Caco-2 (cell line): Measurements from ENCODE around the gene MMS22L. TPM values are rescaled to one million over a fixed set of nuclear protein-coding genes. Genes with fewer than 3 reads are reported as not detected.

Source experiments
- BruUV-seq: library from RNA; stranded (reverse); fragments of 400-500 nt; replicated peaks from 2 replicates; lab custom pipeline; 2021; lab: Mats Ljungman, UMichigan
- CTCF ChIA-PET: fragments of 300-600 bp; sonication (Branson Sonifier 250); formaldehyde crosslinking; loops from one replicate; lab custom pipeline; 2022; ENCODE audit warnings: antibody characterized with exemption; lab: Charles Lee
- POLR2A ChIA-PET: fragments of 300-600 bp; sonication (Branson Sonifier 250); formaldehyde crosslinking; loops from one replicate; lab custom pipeline; 2022; ENCODE audit warnings: antibody characterized with exemption; lab: Charles Lee
- DNase-seq, 2 experiments: peaks; one replicate each; pipeline versions ENCODE4 v3.0.0 to v3.0.0-alpha.2; 2020 to 2022
- H3K27me3 ChIP-seq: replicated peaks from 2 replicates; pipeline ENCODE4 v1.6.0; 2011; ENCODE audit warnings: low read length; ENCODE audit not compliant: control insufficient read depth, insufficient read depth
- H3K36me3 ChIP-seq: 2 replicates; pipeline ENCODE4 v1.5.1; 2011; ENCODE audit warnings: low read length; ENCODE audit not compliant: control insufficient read depth, insufficient read depth
- H3K4me1 ChIP-seq: fragments of 250-450 bp; sonication (Bioruptor Pico); 2 replicates; pipeline ENCODE4 v1.5.1; 2020; ENCODE audit warnings: mild to moderate bottlenecking
- H3K4me3 ChIP-seq: 2 replicates; pipeline ENCODE4 v1.5.1; 2011; ENCODE audit warnings: low read depth, mild to moderate bottlenecking, control low read depth, low read length
- H3K9me3 ChIP-seq: fragments of 250-450 bp; sonication (Bioruptor Pico); 2 replicates; pipeline ENCODE4 v1.5.1; 2020; ENCODE audit warnings: mild to moderate bottlenecking, moderate library complexity
- H3K27ac Mint-ChIP-seq: one replicate; pipeline ENCODE4 v1.8.0; 2022; ENCODE audit warnings: mixed read lengths; ENCODE audit not compliant: unreplicated experiment
- H3K27me3 Mint-ChIP-seq: one replicate; pipeline ENCODE4 v1.8.0; 2022; ENCODE audit warnings: mixed read lengths; ENCODE audit not compliant: insufficient read depth, unreplicated experiment
- H3K36me3 Mint-ChIP-seq: one replicate; pipeline ENCODE4 v1.8.0; 2022; ENCODE audit warnings: mild to moderate bottlenecking, mixed read lengths; ENCODE audit not compliant: insufficient read depth, unreplicated experiment
- H3K4me1 Mint-ChIP-seq: one replicate; pipeline ENCODE4 v1.8.0; 2022; ENCODE audit warnings: low read depth, mixed read lengths; ENCODE audit not compliant: unreplicated experiment
- H3K4me3 Mint-ChIP-seq: one replicate; pipeline ENCODE4 v1.8.0; 2022; ENCODE audit warnings: mild to moderate bottlenecking, moderate library complexity, mixed read lengths; ENCODE audit not compliant: unreplicated experiment
- H3K9me3 Mint-ChIP-seq: one replicate; pipeline ENCODE4 v1.8.0; 2022; ENCODE audit warnings: mixed read lengths; ENCODE audit not compliant: unreplicated experiment
- CTCF ChIP-seq, 2 experiments: fragments of 200-600 bp in 1 of 2; IDR thresholded peaks; 1 replicate in 1 of 2; 2 replicates in 1 of 2; pipeline versions ENCODE4 v1.5.1 to v1.8.0; 2011 to 2022; ENCODE audit warnings: antibody characterized with exemption in 1 of 2, control low read depth in 1 of 2, inconsistent platforms in 1 of 2, low read depth in 1 of 2, low read length in 1 of 2, mild to moderate bottlenecking in 1 of 2, moderate library complexity in 1 of 2; ENCODE audit not compliant: insufficient read depth in 1 of 2, severe bottlenecking in 1 of 2, unreplicated experiment in 1 of 2
- intact Hi-C: fragments of 100-400 bp; cut with micrococcal nuclease; formaldehyde crosslinking; loops from one replicate; pipeline ENCODE4 v1.10.0; 2022; ENCODE audit not compliant: unreplicated experiment
- total RNA-seq: library from RNA; stranded (reverse); gene quantifications from 2 replicates; pipeline ENCODE4 v1.2.3, GENCODE V29; 2022

Gene MMS22L
- total RNA-seq, 1 experiment from 2014 or later = 32.1 TPM

- ChIA-PET POLR2A (no interaction called here), CTCF (no interaction called here)
- Histone ChIP-seq H3K4me3 (no peak overlapping the region), H3K36me3 (no peaks in the 10 kb centered on the region), H3K27me3 (no peaks in the 10 kb centered on the region), H3K9me3 (no peaks in the 10 kb centered on the region), H3K4me1 (no peaks in the 10 kb centered on the region)
- H3K27me3 Mint-ChIP-seq = no peaks in the 10 kb centered on the region
- no peaks in the 10 kb centered on the region for H3K9me3 Mint-ChIP-seq
- DNase-seq = no peak
- intact Hi-C loops = no loop called here
- no TSS peak for BruUV-seq
- H3K4me1 Mint-ChIP-seq = no peaks in the 10 kb centered on the region
- H3K36me3 Mint-ChIP-seq = peaks cover 11% of the 10 kb centered on the region
- no peak overlapping the region for H3K4me3 Mint-ChIP-seq
- H3K27ac Mint-ChIP-seq = no peak overlapping the region
- TF ChIP-seq CTCF (IDR thresholded peaks at IDR 0.05; ENCODE audit: insufficient read depth in 1 of 2, low read depth in 1 of 2, low read length in 1 of 2, severe bottlenecking in 1 of 2, unreplicated experiment in 1 of 2) = no peak
Measured at GRCh38 chr6:97151601-97152000, 131.4 kb downstream of the MMS22L start.

- Histone ChIP-seq H3K4me1 (no peaks in the 10 kb centered on the region), H3K9me3 (no peaks in the 10 kb centered on the region), H3K27me3 (no peaks in the 10 kb centered on the region), H3K4me3 (no peak overlapping the region), H3K36me3 (no peaks in the 10 kb centered on the region)
- Mint-ChIP-seq H3K4me1 (no peaks in the 10 kb centered on the region), H3K4me3 (no peak overlapping the region), H3K27me3 (no peaks in the 10 kb centered on the region), H3K36me3 (peaks cover 5% of the 10 kb centered on the region), H3K27ac (no peak overlapping the region), H3K9me3 (no peaks in the 10 kb centered on the region)
- TF ChIP-seq CTCF (IDR thresholded peaks at IDR 0.05; ENCODE audit: insufficient read depth in 1 of 2, low read depth in 1 of 2, low read length in 1 of 2, severe bottlenecking in 1 of 2, unreplicated experiment in 1 of 2) = no peak
- intact Hi-C loops = no loop called here
- no peak for DNase-seq
- ChIA-PET CTCF (no interaction called here), POLR2A (no interaction called here)
- BruUV-seq = no TSS peak
Measured at GRCh38 chr6:97150932-97151331, 132.1 kb downstream of the MMS22L start.

GRCh38 chr6:97147421-97147820 is 135.6 kb downstream of the MMS22L start:
- Histone ChIP-seq H3K4me1 (no peaks in the 10 kb centered on the region), H3K9me3 (no peaks in the 10 kb centered on the region), H3K4me3 (no peak overlapping the region), H3K36me3 (no peaks in the 10 kb centered on the region), H3K27me3 (no peaks in the 10 kb centered on the region)
- Mint-ChIP-seq H3K27ac (no peak overlapping the region), H3K9me3 (no peaks in the 10 kb centered on the region), H3K36me3 (no peaks in the 10 kb centered on the region), H3K4me1 (peaks cover 8% of the 10 kb centered on the region), H3K4me3 (no peak overlapping the region), H3K27me3 (no peaks in the 10 kb centered on the region)
- no peak for TF ChIP-seq CTCF (IDR thresholded peaks at IDR 0.05; ENCODE audit: insufficient read depth in 1 of 2, low read depth in 1 of 2, low read length in 1 of 2, severe bottlenecking in 1 of 2, unreplicated experiment in 1 of 2)
- ChIA-PET CTCF (no interaction called here), POLR2A (no interaction called here)
- no peak for DNase-seq
- BruUV-seq = no TSS peak
- intact Hi-C loops = no loop called here
